Breast epithelium (tissue), 4 donors: ENCODE data around the gene PPIP5K2. TPM values are rescaled to one million over a fixed set of nuclear protein-coding genes. Genes with fewer than 3 reads are reported as not detected.

Experiments used
- DNase-seq, 2 donors: peaks; one replicate each; pipeline ENCODE4 v3.0.0-alpha.2; 2019; ENCODE audit warnings: low spot score in 2 of 2
- H3K27ac ChIP-seq, 2 donors: fragments of 200-600 bp; sonication (generic) in 1 of 2; one replicate each; pipeline ENCODE4 v1.5.1; 2016 to 2019; ENCODE audit warnings: mild to moderate bottlenecking in 1 of 2
- H3K27me3 ChIP-seq, 2 donors: fragments of 200-600 bp; sonication (generic) in 1 of 2; one replicate each; pipeline versions ENCODE4 v1.5.1 to v1.6.0; 2017 to 2019; ENCODE audit warnings: control low read depth in 1 of 2, mild to moderate bottlenecking in 1 of 2
- H3K36me3 ChIP-seq: fragments of 200-600 bp; one replicate; pipeline ENCODE4 v1.5.1; 2019
- H3K4me1 ChIP-seq, 2 donors: fragments of 200-600 bp; sonication (generic); one replicate each; pipeline ENCODE4 v1.5.1; 2016 to 2019; ENCODE audit warnings: control low read depth in 1 of 2
- H3K4me3 ChIP-seq, 3 donors: fragments of 200-600 bp; sonication (generic); 1 replicate in 2 of 3; 2 replicates in 1 of 3; pipeline ENCODE4 v1.5.1; 2016 to 2019; ENCODE audit warnings: mild to moderate bottlenecking in 3 of 3, moderate library complexity in 2 of 3
- H3K9me3 ChIP-seq, 2 donors: fragments of 200-600 bp; sonication (generic) in 1 of 2; one replicate each; pipeline ENCODE4 v1.5.1; 2016 to 2019; ENCODE audit warnings: control low read depth in 1 of 2
- POLR2A ChIP-seq: fragments of 450-650 bp; IDR thresholded peaks from one replicate; pipeline ENCODE4 v1.6.1; 2016; ENCODE audit warnings: antibody characterized with exemption, mild to moderate bottlenecking, moderate library complexity
- POLR2AphosphoS5 ChIP-seq, 3 donors: sonication (generic); formaldehyde crosslinking; IDR thresholded peaks; one replicate each; pipeline ENCODE4 v1.6.1; 2017; ENCODE audit warnings: antibody characterized with exemption in 3 of 3
- intact Hi-C: fragments of 100-400 bp; cut with DNase I; formaldehyde crosslinking; loops from one replicate; pipeline ENCODE4 v1.15.1; 2023; ENCODE audit warnings: low total_unique reads
- total RNA-seq, 3 donors: library from RNA; depleted of rRNA; stranded (reverse); fragments of >200 nt; gene quantifications; one replicate each; pipeline ENCODE4 v1.1.0, GENCODE V29; 2016
- TF ChIP-seq, protein P1 (sequence below), 3 donors: fragments of 450-650 bp; IDR thresholded peaks; one replicate each; pipeline ENCODE4 v1.5.1; 2016 to 2017; ENCODE audit warnings: antibody characterized with exemption in 3 of 3, mild to moderate bottlenecking in 3 of 3, moderate library complexity in 3 of 3

PPIP5K2 gene
- total RNA-seq, 3 donors from 2014 or later, result 42.7 to 69.1 (median 43.9) TPM

- Histone ChIP-seq H3K4me1 (no peaks in the 10 kb centered on the region), H3K36me3 (peaks cover 6% of the 10 kb centered on the region), H3K27me3 (no peaks in the 10 kb centered on the region), H3K27ac (no peak overlapping the region), H3K4me3 (no peak overlapping the region), H3K9me3 (peaks cover 0 to 4% of the 10 kb centered on the region in 2 donors)
- TF ChIP-seq, protein P1, sequence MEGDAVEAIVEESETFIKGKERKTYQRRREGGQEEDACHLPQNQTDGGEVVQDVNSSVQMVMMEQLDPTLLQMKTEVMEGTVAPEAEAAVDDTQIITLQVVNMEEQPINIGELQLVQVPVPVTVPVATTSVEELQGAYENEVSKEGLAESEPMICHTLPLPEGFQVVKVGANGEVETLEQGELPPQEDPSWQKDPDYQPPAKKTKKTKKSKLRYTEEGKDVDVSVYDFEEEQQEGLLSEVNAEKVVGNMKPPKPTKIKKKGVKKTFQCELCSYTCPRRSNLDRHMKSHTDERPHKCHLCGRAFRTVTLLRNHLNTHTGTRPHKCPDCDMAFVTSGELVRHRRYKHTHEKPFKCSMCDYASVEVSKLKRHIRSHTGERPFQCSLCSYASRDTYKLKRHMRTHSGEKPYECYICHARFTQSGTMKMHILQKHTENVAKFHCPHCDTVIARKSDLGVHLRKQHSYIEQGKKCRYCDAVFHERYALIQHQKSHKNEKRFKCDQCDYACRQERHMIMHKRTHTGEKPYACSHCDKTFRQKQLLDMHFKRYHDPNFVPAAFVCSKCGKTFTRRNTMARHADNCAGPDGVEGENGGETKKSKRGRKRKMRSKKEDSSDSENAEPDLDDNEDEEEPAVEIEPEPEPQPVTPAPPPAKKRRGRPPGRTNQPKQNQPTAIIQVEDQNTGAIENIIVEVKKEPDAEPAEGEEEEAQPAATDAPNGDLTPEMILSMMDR (IDR thresholded peaks at IDR 0.05), result no peak
- TF ChIP-seq POLR2A (no peak), POLR2AphosphoS5 (IDR thresholded peaks at IDR 0.05) (no peak)
- no peak for DNase-seq
- intact Hi-C loops, result no loop called here
These were observed 29.3 kb upstream of the PPIP5K2 start for GRCh38 chr5:103090791-103091190.

GRCh38 chr5:103092676-103093075 is 27.4 kb upstream of the PPIP5K2 start:
- H3K4me3 ChIP-seq, result no peak overlapping the region
- intact Hi-C loops, result no loop called here
- no peak overlapping the region for H3K27ac ChIP-seq
- H3K27me3 ChIP-seq, result no peaks in the 10 kb centered on the region
- no peaks in the 10 kb centered on the region for H3K4me1 ChIP-seq
- no peak for TF ChIP-seq POLR2A
- DNase-seq, result no peak
- peaks cover 6% of the 10 kb centered on the region for H3K36me3 ChIP-seq
- H3K9me3 ChIP-seq, result no peaks in the 10 kb centered on the region

GRCh38 chr5:103093727-103094126 is 26.4 kb upstream of the PPIP5K2 start:
- Histone ChIP-seq H3K27ac (no peak overlapping the region), H3K9me3 (no peaks in the 10 kb centered on the region), H3K4me1 (no peaks in the 10 kb centered on the region), H3K4me3 (no peak overlapping the region), H3K27me3 (no peaks in the 10 kb centered on the region), H3K36me3 (peaks cover 6% of the 10 kb centered on the region)
- intact Hi-C loops, result no loop called here
- no peak for DNase-seq
- TF ChIP-seq POLR2A (no peak), POLR2AphosphoS5 (IDR thresholded peaks at IDR 0.05) (no peak)
- TF ChIP-seq, protein P1 (IDR thresholded peaks at IDR 0.05), result no peak

GRCh38 chr5:103094737-103095136 is 25.4 kb upstream of the PPIP5K2 start:
- DNase-seq, result no peak
- Histone ChIP-seq H3K27me3 (no peaks in the 10 kb centered on the region), H3K27ac (no peak overlapping the region), H3K36me3 (peaks cover 6% of the 10 kb centered on the region), H3K4me3 (no peak overlapping the region), H3K4me1 (no peaks in the 10 kb centered on the region), H3K9me3 (no peaks in the 10 kb centered on the region)
- intact Hi-C loops, result no loop called here
- TF ChIP-seq POLR2AphosphoS5 (IDR thresholded peaks at IDR 0.05) (no peak), POLR2A (no peak)
- TF ChIP-seq, protein P1 (IDR thresholded peaks at IDR 0.05), result no peak

- intact Hi-C loops, result no loop called here
- TF ChIP-seq POLR2A (no peak), POLR2AphosphoS5 (IDR thresholded peaks at IDR 0.05) (no peak)
- TF ChIP-seq, protein P1 (IDR thresholded peaks at IDR 0.05), result no peak
- Histone ChIP-seq H3K27ac (no peak overlapping the region), H3K4me3 (no peak overlapping the region), H3K4me1 (no peaks in the 10 kb centered on the region), H3K36me3 (no peaks in the 10 kb centered on the region), H3K9me3 (no peaks in the 10 kb centered on the region), H3K27me3 (no peaks in the 10 kb centered on the region)
- DNase-seq, result no peak
These were observed 21.1 kb upstream of the PPIP5K2 start for GRCh38 chr5:103098993-103099392.
